NCI-H510A treated with DMSO at 0.1 percent for 48 hours (cell line): Measurements from ENCODE around the gene TBC1D14.
"Not testable (repeated sequence)": the region's sequence is repeated elsewhere in the genome, so short reads cannot be mapped to it uniquely, and the experiment has no call there.

Source experiments
- DNase-seq: peaks from one replicate; lab custom pipeline; 2025; lab: John Stamatoyannopoulos, UW

The TBC1D14 gene

DNA sequence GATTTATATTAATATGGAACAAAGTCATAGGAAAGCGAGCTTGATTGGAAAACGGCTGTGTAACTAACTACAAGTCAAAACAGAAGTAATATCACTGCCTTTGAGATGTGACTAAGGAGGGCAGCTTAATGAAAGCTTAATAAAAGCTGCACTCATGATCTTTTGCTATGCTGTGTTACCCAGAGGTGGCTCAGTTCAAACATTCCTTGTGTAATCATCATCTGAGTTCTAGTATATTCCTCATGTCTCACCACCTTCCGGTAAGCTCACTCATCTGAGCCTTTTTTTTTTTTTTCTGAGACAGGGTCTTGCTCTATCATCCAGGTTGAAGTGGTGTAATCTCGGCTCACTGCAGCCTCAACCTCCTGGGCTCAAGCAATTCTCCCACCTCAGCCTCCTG, 153.2 kb downstream of the TBC1D14 start:
- no peak for DNase-seq

DNA sequence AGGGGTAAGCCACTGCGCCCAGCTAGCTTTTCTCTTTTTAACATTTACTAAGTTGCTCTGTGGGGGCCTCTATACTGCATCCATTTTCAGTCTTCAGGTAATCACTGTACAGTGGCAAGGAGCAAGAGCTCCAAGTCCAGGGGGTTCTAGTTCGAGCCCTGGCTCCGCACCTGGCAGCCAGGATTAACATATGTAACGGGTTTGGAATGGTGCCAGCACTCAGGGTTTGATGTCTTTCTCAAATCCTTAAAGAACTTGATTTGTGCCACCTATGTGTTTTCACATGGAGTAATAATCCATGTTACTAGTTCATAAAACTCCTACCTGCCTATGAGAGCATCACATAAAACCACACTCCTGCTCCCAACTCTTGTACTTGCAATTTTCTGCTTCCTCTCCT, 153.7 kb downstream of the TBC1D14 start:
- DNase-seq = no peak

DNA sequence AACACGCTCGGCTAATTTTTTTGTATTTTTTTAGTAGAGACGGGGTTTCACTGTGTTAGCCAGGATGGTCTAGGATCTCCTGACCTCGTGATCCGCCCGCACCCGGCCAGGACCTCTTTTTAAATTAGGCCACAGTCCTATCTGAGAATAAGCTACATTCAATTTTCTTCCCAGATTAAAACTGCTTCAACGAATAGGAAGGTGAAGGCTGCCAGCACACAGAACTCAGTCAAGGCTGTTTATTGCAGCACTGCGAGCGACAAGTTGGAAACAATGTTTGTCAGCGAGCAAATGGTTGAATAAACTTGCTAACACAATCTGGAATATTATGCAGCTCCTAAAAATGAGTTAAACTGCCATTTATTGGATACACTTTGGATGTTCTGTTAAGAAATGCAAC, 156.4 kb downstream of the TBC1D14 start:
- DNase-seq = no peak

DNA sequence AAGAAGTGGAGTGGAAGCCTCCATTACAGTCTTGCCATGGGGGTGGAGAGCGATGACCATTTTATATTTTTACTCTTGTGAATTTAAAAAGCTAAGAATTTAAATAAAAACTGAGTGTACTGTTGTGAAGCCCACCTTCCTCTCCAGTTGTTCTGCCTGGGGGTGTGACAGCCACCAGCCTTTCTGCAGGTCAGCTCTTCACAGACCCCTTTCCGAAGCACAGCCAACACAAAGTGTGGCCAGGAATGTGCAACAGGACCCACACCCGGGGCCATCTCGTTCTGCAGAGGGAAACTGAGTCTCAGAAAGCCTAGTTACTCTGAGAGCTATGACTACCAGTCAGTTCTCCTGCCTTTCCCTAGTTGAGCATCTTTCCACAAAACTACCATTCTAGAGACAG, 156.9 kb downstream of the TBC1D14 start:
- no peak for DNase-seq

DNA sequence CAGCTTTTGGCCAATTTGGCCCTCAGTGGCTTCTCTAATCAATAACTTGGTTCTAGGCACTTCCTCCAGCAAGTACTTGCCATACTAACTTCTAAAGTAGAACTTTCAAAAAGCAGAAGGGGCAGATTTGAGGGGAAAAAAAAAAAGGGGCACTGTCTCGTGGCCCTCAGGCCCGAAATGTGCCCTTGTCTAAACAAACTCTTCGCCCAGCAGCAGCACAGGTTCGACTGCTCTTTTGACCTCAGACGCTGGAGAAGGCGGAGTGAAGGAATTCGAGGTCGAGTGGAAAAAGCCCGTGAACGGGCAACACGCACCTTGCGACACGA, 157.5 kb downstream of the TBC1D14 start:
- no peak for DNase-seq

DNA sequence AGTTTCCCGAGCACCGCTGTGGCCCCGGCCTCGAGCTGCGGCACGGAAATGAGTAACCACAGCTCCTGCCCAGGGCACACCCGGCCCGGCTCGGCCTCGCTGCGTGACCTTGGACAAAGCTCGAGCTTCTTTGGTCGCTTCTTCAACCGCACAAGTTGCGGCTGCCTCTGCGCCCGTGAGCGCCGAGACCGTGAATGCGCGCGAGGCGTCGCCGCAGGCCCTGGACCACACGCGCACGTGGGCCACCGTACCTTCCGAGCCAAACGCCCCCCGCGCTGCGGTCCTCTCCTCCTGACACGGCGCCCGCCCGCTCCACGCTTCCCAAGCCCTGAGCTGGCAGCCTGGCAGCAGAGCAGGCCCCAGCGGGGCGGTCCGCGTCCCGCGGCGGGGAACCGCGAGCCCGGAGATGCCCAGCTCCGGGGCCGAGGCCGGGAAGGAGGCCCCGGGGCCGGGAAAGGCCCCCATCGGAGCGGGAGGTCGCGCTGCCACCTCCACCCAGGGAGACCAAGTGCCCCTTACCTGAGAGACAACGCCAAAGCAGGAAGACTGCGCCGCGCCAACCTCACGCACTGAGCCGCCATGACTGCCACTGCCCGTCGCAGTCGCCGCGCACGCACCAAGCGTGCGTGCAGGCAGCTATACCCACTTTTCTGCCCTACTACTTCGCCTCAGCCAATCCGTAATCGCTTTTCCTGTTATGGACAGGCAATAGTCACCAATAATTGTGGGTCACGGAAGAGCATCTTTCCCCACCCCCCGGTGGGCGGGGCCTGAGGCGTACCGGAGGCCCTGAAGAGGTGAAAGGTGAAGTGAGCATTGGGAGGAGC, 158.0 kb downstream of the TBC1D14 start, which contains the start of gene GRPEL1:
GRPEL1 (minus strand) TSS at position 613 of the 827 bp plus-strand sequence; CDS start at position 581, 32 bp downstream.
- peak; percentile 95 for DNase-seq

DNA sequence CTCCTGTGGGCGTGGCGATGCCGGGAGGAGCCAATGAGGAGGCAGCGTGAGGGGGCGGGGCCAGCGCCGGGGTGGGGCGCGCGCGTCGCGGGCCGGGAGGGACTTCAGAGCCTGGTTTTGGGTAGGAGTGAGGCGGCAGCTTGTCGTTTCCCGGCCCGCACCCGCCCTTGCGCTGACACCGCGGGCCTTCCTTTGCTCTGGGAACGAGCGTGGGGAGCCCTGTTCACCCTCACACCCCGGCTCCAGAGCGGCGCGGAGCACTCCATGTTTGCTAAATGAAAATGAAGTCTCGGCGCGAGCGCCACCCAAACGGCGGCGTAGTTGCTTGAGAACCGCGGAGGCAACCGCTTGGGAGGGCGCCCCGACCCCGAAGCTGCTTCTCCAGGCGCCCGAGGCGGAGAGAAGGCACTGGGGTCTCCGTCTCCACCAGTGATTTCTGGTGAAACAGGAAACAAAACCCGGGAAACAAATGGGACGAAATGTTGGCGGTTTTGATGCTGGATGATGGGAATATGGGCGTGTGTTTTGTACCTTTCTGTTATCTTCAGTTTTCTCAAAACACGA, 158.7 kb downstream of the TBC1D14 start:
- DNase-seq = no peak

DNA sequence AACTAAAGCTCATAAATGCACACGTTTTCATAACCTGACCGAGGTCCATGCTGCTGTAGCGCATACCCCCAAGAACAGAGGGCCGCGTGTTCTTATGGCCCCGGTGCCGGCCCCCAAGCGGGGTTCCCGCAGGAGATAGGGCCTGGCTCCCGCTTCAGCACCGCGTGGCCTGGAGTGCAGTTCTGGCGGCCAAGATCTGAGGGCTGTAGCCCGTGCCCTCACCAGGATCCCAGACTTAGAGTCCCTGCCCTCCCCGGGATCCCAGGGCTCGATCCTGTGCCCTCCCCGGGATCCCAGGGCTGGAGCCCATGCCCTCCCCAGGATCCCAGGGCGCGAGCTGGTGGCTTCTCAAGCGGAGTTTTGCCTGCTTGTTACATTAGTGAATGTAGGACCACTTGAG, 159.3 kb downstream of the TBC1D14 start:
- no peak for DNase-seq

DNA sequence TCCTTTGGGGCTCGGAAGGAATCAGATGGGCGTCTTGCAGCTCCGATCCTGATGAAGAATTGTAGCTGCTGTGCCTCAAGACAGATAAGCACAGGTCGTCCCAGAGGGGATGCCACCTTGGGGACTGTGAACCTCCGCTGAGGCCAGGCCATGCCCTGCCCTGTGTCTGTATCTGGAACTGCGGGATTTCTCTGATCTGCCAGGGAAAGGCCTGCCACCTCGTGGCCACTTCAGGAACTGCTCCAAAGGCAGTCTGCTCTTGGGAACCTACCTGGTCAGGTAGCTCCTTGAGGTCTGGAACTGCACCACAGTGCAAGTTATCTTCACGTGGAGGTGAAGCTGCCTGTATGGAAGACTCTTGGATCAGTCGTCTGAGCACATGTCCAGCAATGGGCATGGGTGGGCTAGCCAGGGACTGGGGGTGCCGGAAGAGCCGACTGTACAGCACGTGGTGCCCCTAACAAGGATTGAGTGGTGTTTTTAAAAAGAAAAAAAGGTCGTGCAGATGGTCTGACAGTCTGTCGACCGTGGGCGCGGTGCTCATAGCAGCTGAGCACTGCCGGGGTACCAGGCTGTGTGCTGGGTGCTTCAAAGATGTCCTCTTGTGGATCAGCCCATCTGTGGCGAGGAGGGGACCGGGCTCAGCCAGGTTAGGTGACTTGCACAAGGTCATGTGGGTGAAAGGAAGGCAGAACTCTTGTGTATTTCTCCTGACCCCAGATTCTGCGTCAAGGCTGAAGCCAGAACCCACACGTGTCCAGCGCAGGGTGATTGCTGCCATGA, 161.3 kb downstream of the TBC1D14 start:
- DNase-seq = peak; percentile 72

DNA sequence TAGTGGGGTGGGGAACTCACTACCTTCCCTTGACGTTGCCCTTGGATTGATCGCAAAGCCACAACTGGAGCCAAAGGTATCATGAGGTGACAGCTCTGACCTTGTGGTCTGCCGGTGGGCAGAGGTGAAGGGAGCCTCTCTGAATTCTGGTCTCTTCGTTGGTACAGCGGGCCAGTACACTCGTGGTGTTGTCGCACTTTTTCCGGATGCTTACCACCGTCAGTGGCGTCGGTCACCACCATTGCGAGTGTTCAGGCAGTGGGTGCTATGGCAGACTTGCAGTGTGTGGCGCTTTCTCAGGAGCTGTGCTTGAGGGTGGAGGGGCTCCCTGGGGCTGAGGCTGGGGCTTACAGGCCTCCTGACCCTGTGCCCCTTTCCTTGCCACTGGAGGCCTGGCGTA, 163.4 kb downstream of the TBC1D14 start:
- no peak for DNase-seq

DNA sequence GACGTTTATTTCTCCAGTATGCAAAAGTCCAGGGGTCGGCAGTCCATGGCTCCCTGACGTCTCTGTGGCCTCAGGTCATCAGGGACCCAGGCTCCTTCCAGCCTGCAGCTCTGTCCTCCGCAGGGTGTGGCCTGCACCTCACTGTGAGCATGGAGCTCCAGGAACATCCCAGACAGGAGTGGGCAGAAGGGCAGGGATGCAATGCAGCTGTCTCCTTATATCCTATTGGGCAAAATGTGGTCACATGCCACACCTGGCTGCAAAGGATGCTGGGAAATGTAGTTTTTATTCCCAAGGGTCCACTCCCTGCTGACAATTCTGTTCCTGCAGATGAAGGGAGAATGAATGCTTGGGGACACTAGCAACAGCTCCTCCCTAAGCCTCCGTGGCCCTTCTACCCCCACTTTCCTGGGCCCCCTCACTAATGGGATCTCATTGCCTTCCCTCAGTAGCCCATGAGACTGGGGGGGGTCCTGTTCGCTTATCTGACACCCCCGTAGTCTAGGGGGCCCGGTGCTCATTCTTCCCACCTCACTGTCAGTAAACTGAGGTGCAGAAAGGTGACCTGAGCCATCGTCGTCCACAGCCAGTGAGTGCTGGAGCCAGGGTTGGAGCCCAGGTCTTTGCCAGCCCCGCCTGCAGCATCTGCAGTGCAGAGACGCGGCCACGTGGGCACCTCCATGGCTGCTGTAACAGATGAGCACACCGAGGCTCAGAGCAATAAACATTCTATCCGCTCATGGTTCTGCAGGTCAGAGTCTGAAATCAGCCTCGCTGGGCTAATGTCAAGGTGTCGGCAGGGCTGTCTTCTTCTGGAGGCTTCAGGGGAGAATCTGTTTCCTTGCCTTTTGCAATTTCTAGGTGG, 164.1 kb downstream of the TBC1D14 start:
- peak; percentile 4 for DNase-seq

DNA sequence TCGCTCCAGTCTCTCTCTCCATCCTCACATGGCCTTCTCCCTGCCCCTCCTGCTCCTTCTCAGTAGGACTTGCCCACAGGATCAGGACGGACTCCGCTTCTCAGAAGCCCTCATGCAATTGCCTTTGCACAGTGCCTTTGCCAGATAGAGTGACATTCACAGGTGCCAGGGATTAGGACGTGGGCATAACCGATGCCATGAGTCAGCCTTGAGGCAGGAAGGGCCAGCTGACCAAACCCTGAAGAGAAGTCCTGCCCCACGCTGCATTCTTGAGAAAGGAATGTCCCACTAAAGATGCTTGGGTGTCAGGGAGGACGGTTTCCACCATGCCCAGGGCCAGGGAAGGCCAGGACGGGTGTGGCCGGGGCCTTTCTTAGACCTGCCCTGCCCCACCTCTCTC, 164.8 kb downstream of the TBC1D14 start:
- DNase-seq = no peak

DNA sequence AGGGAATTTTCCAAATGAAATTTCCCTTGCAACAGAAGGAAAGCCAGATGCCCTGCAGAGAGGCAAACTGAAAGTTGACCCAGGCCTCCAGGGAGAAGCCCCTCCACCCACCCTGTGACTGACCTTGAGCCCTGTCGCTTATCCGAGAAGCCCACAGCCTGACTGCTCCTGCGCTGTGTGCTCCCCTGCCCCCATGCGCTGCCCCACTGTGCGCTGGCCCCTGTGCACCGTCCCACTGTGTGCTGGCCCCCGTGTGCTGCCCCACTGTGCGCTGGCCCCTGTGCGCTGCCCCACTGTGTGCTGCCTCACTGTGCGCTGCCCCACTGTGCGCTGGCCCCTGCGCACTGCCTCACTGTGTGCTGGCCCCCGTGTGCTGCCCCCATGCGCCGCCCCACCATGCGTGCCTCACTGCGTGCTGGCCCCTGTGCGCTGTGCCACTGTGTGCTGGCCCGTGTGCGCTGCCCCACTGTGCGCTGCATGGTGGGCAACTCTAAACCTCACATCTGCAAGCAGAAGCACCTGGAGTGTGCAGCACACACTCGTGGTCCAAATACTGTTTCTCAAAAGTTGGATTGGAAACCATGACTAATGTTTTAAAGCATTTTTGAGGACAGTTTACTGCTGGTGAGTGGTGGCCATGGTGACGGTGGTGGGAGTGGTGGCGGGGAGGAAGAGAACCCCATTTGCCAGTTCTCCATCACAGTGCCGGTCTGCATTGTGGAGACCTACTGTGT, 166.5 kb downstream of the TBC1D14 start:
- no peak for DNase-seq

DNA sequence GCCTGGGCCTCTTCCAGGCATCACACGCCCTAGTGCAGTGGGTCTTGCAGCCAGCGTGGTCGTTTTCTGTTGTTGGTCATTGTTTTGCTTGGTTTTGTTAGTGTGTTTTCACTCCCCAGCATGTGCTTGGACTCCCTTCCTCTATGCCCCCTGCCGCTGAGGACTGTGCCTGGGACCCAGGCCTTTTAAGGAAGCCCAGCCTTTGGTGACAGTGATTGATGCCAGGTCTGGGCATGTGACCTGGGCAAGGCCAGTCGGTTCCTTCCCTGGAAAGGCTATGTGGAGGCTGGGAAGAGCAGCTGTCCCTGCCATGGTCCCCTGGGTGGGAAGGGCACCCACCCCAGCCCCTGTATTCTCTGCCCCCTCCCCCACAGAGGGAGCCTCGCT, 167.1 kb downstream of the TBC1D14 start:
- DNase-seq = no peak

DNA sequence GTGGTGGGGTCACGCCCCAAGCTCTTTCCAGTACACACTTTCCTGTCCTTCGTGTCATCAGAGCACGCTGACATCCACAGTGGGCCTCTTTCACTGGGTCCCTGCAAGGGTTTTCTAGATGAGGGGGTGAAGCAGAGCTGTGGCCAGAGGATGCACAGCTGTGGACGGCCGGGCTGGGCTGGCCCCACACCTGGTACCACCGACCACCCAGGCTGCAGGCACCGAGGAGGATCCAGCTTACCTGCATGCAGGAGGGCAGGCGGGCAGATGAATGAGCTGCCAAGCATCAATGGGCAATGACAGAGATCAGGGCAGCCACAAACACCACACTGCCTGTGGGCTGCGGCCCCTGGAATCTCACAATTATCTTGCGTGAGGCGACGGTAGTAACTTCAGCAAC, 167.7 kb downstream of the TBC1D14 start:
- DNase-seq = no peak

DNA sequence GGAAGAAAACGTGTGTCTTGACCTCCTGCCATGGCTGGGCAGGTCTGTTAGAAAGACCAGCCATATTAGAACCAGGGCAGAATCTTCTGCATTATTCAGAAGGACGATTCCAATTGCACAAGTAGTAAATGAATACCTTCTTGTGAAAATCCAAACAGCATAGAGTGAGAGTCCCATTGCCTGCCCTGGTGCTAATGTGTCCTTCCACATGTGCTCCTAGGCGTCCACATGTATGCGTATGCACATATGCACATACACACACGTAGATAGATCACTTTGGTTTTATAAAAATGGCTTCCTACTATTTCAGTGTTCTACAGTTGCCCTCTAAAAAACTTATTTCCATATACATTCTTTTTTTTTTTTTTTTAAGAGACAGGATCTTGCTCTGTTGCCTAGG, 168.4 kb downstream of the TBC1D14 start:
- no peak for DNase-seq

DNA sequence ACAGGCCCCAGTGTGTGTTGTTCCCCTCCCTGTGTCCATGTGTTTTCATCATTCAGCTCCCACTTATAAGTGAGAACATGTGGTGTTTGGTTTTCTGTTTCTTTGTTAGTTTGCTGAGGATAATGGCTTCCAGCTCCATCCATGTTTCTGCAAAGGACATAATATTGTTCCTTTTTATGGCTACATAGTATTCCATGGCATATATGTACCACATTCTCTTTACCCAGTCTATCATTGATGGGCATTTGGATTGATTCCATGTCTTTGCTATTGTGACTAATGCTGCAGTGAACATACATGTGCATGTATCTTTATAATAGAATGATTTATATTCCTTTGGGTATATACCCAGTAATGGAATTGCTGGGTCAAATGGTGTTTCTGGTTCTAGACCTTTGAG, 169.9 kb downstream of the TBC1D14 start:
- not testable (repeated sequence) for DNase-seq

DNA sequence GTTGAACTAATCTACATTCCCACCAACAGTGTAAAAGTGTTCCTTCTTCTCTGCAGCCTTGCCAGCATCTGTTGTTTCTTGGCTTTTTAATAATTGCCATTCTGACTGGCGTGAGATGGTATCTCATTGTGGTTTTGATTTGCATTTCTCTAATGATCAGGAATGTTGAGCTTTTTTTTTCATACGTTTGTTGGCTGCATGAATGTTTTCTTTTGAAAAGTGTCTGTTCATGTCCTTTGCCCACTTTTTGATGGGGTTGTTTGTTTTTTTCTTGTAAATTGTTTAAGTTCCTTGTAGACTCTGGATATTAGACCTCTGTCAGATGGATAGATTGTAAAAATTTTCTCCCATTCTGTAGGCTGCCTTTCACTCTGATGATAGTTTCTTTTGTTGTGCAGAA, 170.3 kb downstream of the TBC1D14 start:
- DNase-seq = not testable (repeated sequence)
